PC-3 (cell line): ENCODE measurements around the gene PIR. TPM values are rescaled to one million over a fixed set of nuclear protein-coding genes. Genes with fewer than 3 reads are reported as not detected.

Experiments used
- ATAC-seq: fragments of 200-7000 bp; cut with Tn5 transposase; 2 replicates; pipeline ENCODE4 v1.9.1; 2020; ENCODE audit warnings: mild to moderate bottlenecking, moderate library complexity
- BruUV-seq: library from RNA; stranded (reverse); fragments of 400-500 nt; replicated peaks from 2 replicates; lab custom pipeline; 2021; lab: Mats Ljungman, UMichigan
- CTCF ChIA-PET: fragments of 300-600 bp; sonication (Branson Sonifier 250); formaldehyde crosslinking; loops from one replicate; lab custom pipeline; 2022; ENCODE audit warnings: antibody characterized with exemption; lab: Charles Lee
- POLR2A ChIA-PET: fragments of 300-600 bp; sonication (Branson Sonifier 250); formaldehyde crosslinking; loops from one replicate; lab custom pipeline; 2022; ENCODE audit warnings: antibody characterized with exemption; ENCODE audit not compliant: unreplicated experiment; lab: Charles Lee
- DNase-seq: peaks from one replicate; pipeline ENCODE4 v3.0.0-alpha.2; 2015
- H2AFZ ChIP-seq: fragments of 300-600 bp; sonication (generic); 2 replicates; pipeline ENCODE4 v1.6.0; 2016; ENCODE audit warnings: antibody characterized with exemption, low read length
- H3F3A ChIP-seq: fragments of 300-600 bp; sonication (generic); one replicate; pipeline ENCODE4 v1.6.0; 2017; ENCODE audit warnings: antibody characterized with exemption, low read length, control low read depth, mild to moderate bottlenecking; ENCODE audit not compliant: unreplicated experiment
- H3K27ac ChIP-seq: fragments of 300-600 bp; sonication (generic); 2 replicates; pipeline ENCODE4 v1.5.1; 2016; ENCODE audit warnings: mild to moderate bottlenecking, low read length
- H3K27me3 ChIP-seq: fragments of 300-600 bp; sonication (generic); 2 replicates; pipeline ENCODE4 v1.6.1; 2016; ENCODE audit warnings: low read length, mixed read lengths
- H3K36me3 ChIP-seq: fragments of 300-600 bp; sonication (generic); 2 replicates; pipeline ENCODE4 v1.6.1; 2016; ENCODE audit warnings: low read depth, mixed run types, low read length, mixed read lengths
- H3K4me1 ChIP-seq: fragments of 300-600 bp; sonication (generic); 2 replicates; pipeline ENCODE4 v1.5.1; 2016; ENCODE audit warnings: low read length; ENCODE audit not compliant: insufficient read depth
- H3K4me2 ChIP-seq: fragments of 300-600 bp; sonication (generic); 2 replicates; pipeline ENCODE4 v1.6.0; 2016; ENCODE audit warnings: low read length
- H3K4me3 ChIP-seq: fragments of 300-600 bp; sonication (generic); 2 replicates; pipeline ENCODE4 v1.5.1; 2016; ENCODE audit warnings: mild to moderate bottlenecking, low read length, mixed read lengths
- H3K79me2 ChIP-seq: fragments of 300-600 bp; sonication (generic); 2 replicates; pipeline ENCODE4 v1.6.1; 2017; ENCODE audit warnings: low read length, mixed read lengths
- H3K9ac ChIP-seq: fragments of 300-600 bp; sonication (generic); 2 replicates; pipeline ENCODE4 v1.6.0; 2016; ENCODE audit warnings: mild to moderate bottlenecking, low read length
- H3K9me2 ChIP-seq: fragments of 300-600 bp; sonication (generic); replicated peaks from 2 replicates; pipeline ENCODE4 v1.6.1; 2016; ENCODE audit warnings: mixed run types, low read length, mixed read lengths
- H3K9me3 ChIP-seq: fragments of 300-600 bp; sonication (generic); 2 replicates; pipeline ENCODE4 v1.6.1; 2016; ENCODE audit warnings: low read length, mixed read lengths
- H4K20me1 ChIP-seq: fragments of 300-600 bp; sonication (generic); 2 replicates; pipeline ENCODE4 v1.6.1; 2016; ENCODE audit warnings: low read length, mixed read lengths
- CTCF ChIP-seq: fragments of 300-600 bp; sonication (generic); conservative IDR thresholded peaks from 2 replicates; pipeline ENCODE4 v1.5.1; 2017; ENCODE audit warnings: antibody characterized with exemption, low read depth, mild to moderate bottlenecking, low read length
- EZH2 ChIP-seq: fragments of 300-600 bp; sonication (generic); IDR thresholded peaks from one replicate; pipeline ENCODE4 v1.6.1; 2017; ENCODE audit warnings: antibody characterized with exemption, mild to moderate bottlenecking, low read length; ENCODE audit not compliant: unreplicated experiment
- EZH2phosphoT487 ChIP-seq: fragments of 300-600 bp; sonication (generic); IDR thresholded peaks from 2 replicates; pipeline ENCODE4 v1.6.1; 2018; ENCODE audit warnings: mild to moderate bottlenecking, antibody characterized with exemption, low read length, borderline replicate concordance
- intact Hi-C: fragments of 100-400 bp; cut with micrococcal nuclease; formaldehyde crosslinking; loops from 2 replicates; pipeline ENCODE4 v1.9.0; 2023
- total RNA-seq: library from RNA; depleted of rRNA; stranded (reverse); fragments of >200 nt; gene quantifications from 2 replicates; pipeline ENCODE4 v1.2.3, GENCODE V29; 2014

PIR gene
- total RNA-seq, 1 experiment from 2014 or later: 50.8 TPM

GRCh38 chrX:15395789-15396188 is 97.3 kb downstream of the PIR start:
- Histone ChIP-seq H3K4me1 (no peaks in the 10 kb centered on the region), H3K27me3 (no peaks in the 10 kb centered on the region), H3K9me2 (no peaks in the 10 kb centered on the region), H3K4me3 (no peak overlapping the region), H3K27ac (no peak overlapping the region), H3K4me2 (no peak overlapping the region), H2AFZ (no peak overlapping the region), H3K79me2 (no peaks in the 10 kb centered on the region), H3F3A (no peaks in the 10 kb centered on the region), H4K20me1 (no peaks in the 10 kb centered on the region), H3K9me3 (no peaks in the 10 kb centered on the region), H3K36me3 (no peaks in the 10 kb centered on the region), H3K9ac (no peak overlapping the region)
- TF ChIP-seq EZH2 (no peak), EZH2phosphoT487 (no peak), CTCF (no peak)
- intact Hi-C loops: no loop called here
- DNase-seq: no peak
- ATAC-seq: no peak
- BruUV-seq: no TSS peak
- CTCF ChIA-PET: no interaction called here
- POLR2A ChIA-PET: no interaction called here

- no TSS peak for BruUV-seq
- intact Hi-C loops: no loop called here
- Histone ChIP-seq H3F3A (no peaks in the 10 kb centered on the region), H2AFZ (no peak overlapping the region), H3K4me3 (no peak overlapping the region), H3K4me2 (no peak overlapping the region), H3K27me3 (no peaks in the 10 kb centered on the region), H3K36me3 (no peaks in the 10 kb centered on the region), H3K9me3 (no peaks in the 10 kb centered on the region), H3K4me1 (no peaks in the 10 kb centered on the region), H3K27ac (no peak overlapping the region), H3K79me2 (no peaks in the 10 kb centered on the region), H3K9ac (no peak overlapping the region), H3K9me2 (no peaks in the 10 kb centered on the region), H4K20me1 (no peaks in the 10 kb centered on the region)
- POLR2A ChIA-PET: no interaction called here
- TF ChIP-seq EZH2phosphoT487 (no peak), CTCF (no peak), EZH2 (no peak)
- ATAC-seq: no peak
- DNase-seq: no peak
- CTCF ChIA-PET: no interaction called here
Observed at GRCh38 chrX:15391850-15392249, 101.3 kb downstream of the PIR start.

DNA sequence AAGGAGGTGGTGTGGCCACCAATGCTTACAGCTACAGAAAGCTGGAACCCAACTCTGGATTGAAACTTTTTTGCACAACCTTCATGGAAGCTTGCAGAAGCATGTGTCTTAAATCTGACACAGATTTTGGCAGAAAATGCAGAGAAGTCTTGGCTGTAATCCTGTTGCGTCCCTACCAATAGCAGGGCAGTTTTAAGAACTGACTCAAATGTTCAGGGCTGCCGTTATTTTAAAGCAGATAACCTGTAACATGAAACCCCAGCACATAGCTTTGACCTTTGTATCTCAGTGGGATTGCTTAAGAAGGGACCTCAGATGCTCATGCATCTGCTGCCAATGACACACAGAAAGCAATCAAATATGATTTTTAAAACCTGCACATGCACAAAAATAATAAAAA is 108.8 kb downstream of the PIR start, which contains the start of gene VEGFD:
Gene VEGFD, minus strand, starts transcription at position 110 of the 400 bp plus-strand sequence. CDS start 467 bp downstream, outside the sequence.
- no peak within 1 kb of the TSS for H2AFZ ChIP-seq
- intact Hi-C loops: no loop called here
- no peaks in the 10 kb centered on the region for H3K79me2 ChIP-seq
- TF ChIP-seq CTCF (no peak), EZH2phosphoT487 (no peak), EZH2 (no peak)
- no peak for DNase-seq
- BruUV-seq: no TSS peak
- ATAC-seq: no peak
- no peaks in the 10 kb centered on the region for H3K36me3 ChIP-seq
- no peaks in the 10 kb centered on the region for H4K20me1 ChIP-seq
- H3K4me3 ChIP-seq: no peak within 1 kb of the TSS
- H3K27me3 ChIP-seq: no peaks in the 10 kb centered on the region
- H3K9me3 ChIP-seq: no peaks in the 10 kb centered on the region
- no peaks in the 10 kb centered on the region for H3F3A ChIP-seq
- no peaks in the 10 kb centered on the region for H3K9me2 ChIP-seq
- no peak within 1 kb of the TSS for H3K4me2 ChIP-seq
- no peaks in the 10 kb centered on the region for H3K4me1 ChIP-seq
- CTCF ChIA-PET: no interaction called here
- no peak within 1 kb of the TSS for H3K9ac ChIP-seq
- POLR2A ChIA-PET: interaction anchor here (0.5 kb wide), 1 partner anchor 17 kb away, joined by 3 read pairs; no protein-coding TSS in a partner anchor
- no peak within 1 kb of the TSS for H3K27ac ChIP-seq
